Ovary (tissue), 3 donors: Measurements from ENCODE around the gene FAM184A.

ENCODE experiments used
- POLR2A ChIP-seq: fragments of 450-650 bp; IDR thresholded peaks from one replicate; pipeline ENCODE4 v1.6.1; 2017; ENCODE audit warnings: antibody characterized with exemption, mild to moderate bottlenecking, moderate library complexity
- TF ChIP-seq, protein P1 (sequence below), 3 donors: fragments of 450-650 bp in 2 of 3; fragments of 200-600 bp in 1 of 3; IDR thresholded peaks; one replicate each; pipeline versions ENCODE4 v1.5.1 to v1.8.0; 2016 to 2022; ENCODE audit warnings: antibody characterized with exemption in 3 of 3, mild to moderate bottlenecking in 1 of 3
- donor health status: DM: no; HTN: no; CAD: no.

DNA sequence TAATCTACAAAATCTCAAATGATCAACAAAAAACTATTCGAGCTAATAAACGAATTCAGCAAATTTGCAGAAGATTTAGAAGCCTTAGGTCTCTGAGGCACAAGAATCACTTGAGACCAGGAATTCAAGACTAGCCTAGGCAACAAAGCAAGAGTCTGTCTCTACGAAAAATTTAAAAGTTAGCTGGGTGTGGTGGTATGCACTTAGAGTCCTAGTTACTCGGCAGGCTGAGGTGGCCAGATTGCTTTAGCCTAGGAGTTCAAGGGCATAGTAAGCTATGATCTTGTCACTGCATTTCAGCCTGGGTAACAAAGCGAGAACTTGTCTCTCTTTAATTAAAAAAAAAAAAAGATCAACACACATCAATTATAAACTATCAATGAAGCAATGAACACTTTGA lies 34.2 kb downstream of the FAM184A start:
- TF ChIP-seq, protein P1, sequence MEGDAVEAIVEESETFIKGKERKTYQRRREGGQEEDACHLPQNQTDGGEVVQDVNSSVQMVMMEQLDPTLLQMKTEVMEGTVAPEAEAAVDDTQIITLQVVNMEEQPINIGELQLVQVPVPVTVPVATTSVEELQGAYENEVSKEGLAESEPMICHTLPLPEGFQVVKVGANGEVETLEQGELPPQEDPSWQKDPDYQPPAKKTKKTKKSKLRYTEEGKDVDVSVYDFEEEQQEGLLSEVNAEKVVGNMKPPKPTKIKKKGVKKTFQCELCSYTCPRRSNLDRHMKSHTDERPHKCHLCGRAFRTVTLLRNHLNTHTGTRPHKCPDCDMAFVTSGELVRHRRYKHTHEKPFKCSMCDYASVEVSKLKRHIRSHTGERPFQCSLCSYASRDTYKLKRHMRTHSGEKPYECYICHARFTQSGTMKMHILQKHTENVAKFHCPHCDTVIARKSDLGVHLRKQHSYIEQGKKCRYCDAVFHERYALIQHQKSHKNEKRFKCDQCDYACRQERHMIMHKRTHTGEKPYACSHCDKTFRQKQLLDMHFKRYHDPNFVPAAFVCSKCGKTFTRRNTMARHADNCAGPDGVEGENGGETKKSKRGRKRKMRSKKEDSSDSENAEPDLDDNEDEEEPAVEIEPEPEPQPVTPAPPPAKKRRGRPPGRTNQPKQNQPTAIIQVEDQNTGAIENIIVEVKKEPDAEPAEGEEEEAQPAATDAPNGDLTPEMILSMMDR (IDR thresholded peaks at IDR 0.05), result no peak
- TF ChIP-seq POLR2A, result no peak
